MM.1S (cell line): ENCODE measurements around the gene RABL3.

Experiments used
- DNase-seq: peaks from one replicate; pipeline ENCODE4 v3.0.0-alpha.2; 2015
- H2AFZ ChIP-seq: fragments of 300-600 bp; sonication (generic); 2 replicates; pipeline ENCODE4 v1.6.0; 2016; ENCODE audit warnings: antibody characterized with exemption, low read length
- H3F3A ChIP-seq: fragments of 300-600 bp; sonication (generic); 2 replicates; pipeline ENCODE4 v1.6.1; 2016; ENCODE audit warnings: mild to moderate bottlenecking, antibody characterized with exemption, low read length, moderate library complexity, mixed read lengths; ENCODE audit not compliant: insufficient read depth
- H3K27ac ChIP-seq: fragments of 300-600 bp; sonication (generic); 2 replicates; pipeline ENCODE4 v1.5.1; 2016; ENCODE audit warnings: mild to moderate bottlenecking, low read length
- H3K27me3 ChIP-seq: fragments of 300-600 bp; sonication (generic); replicated peaks from 2 replicates; pipeline ENCODE4 v1.6.0; 2016; ENCODE audit warnings: low read length; ENCODE audit not compliant: insufficient read depth
- H3K36me3 ChIP-seq: fragments of 300-600 bp; sonication (generic); replicated peaks from 2 replicates; pipeline ENCODE4 v1.6.1; 2016; ENCODE audit warnings: mild to moderate bottlenecking, low read length, mixed read lengths; ENCODE audit not compliant: insufficient read depth
- H3K4me1 ChIP-seq: fragments of 300-600 bp; sonication (generic); 2 replicates; pipeline ENCODE4 v1.6.1; 2016; ENCODE audit warnings: low read length, mixed read lengths
- H3K4me2 ChIP-seq: fragments of 300-600 bp; sonication (generic); 2 replicates; pipeline ENCODE4 v1.6.0; 2016; ENCODE audit warnings: low read depth, low read length
- H3K4me3 ChIP-seq: fragments of 300-600 bp; sonication (generic); 2 replicates; pipeline ENCODE4 v1.5.1; 2016; ENCODE audit warnings: low read length, mixed read lengths
- H3K79me2 ChIP-seq: fragments of 300-600 bp; sonication (generic); 2 replicates; pipeline ENCODE4 v1.6.1; 2016; ENCODE audit warnings: mixed run types, low read length, mixed read lengths
- H3K9ac ChIP-seq: fragments of 300-600 bp; sonication (generic); 2 replicates; pipeline ENCODE4 v1.6.1; 2016; ENCODE audit warnings: low read length, mixed read lengths
- H3K9me2 ChIP-seq: fragments of 300-600 bp; sonication (generic); replicated peaks from 2 replicates; pipeline ENCODE4 v1.6.1; 2016; ENCODE audit warnings: mild to moderate bottlenecking, low read length, mixed read lengths; ENCODE audit not compliant: insufficient read depth
- H3K9me3 ChIP-seq: fragments of 300-600 bp; sonication (generic); replicated peaks from 2 replicates; pipeline ENCODE4 v1.6.1; 2016; ENCODE audit warnings: mild to moderate bottlenecking, low read length, mixed read lengths; ENCODE audit not compliant: insufficient read depth
- H4K20me1 ChIP-seq: fragments of 300-600 bp; sonication (generic); 2 replicates; pipeline ENCODE4 v1.6.1; 2016; ENCODE audit warnings: mild to moderate bottlenecking, low read length, moderate library complexity, mixed read lengths; ENCODE audit not compliant: insufficient read depth
- EZH2 ChIP-seq: fragments of 300-600 bp; sonication (generic); optimal IDR thresholded peaks from 2 replicates; pipeline ENCODE3; 2017; ENCODE audit warnings: low read depth, mild to moderate bottlenecking, antibody characterized with exemption, low read length, mixed read lengths
- EZH2phosphoT487 ChIP-seq: fragments of 300-600 bp; sonication (generic); IDR thresholded peaks from 2 replicates; pipeline ENCODE4 v1.6.1; 2018; ENCODE audit warnings: antibody characterized with exemption, low read length
- TF ChIP-seq, protein P1 (sequence below): fragments of 300-600 bp; sonication (generic); IDR thresholded peaks from 2 replicates; pipeline ENCODE4 v1.5.1; 2016; ENCODE audit warnings: antibody characterized with exemption, low read length, mixed read lengths

The RABL3 gene

GRCh38 chr3:120646771-120647432 is 95.4 kb downstream of the RABL3 start:
- Histone ChIP-seq H3K9me3 (no peaks in the 10 kb centered on the region), H3K27ac (no peak overlapping the region), H3K9ac (no peak overlapping the region), H3F3A (no peaks in the 10 kb centered on the region), H3K79me2 (no peaks in the 10 kb centered on the region), H3K4me2 (no peak overlapping the region), H4K20me1 (no peaks in the 10 kb centered on the region), H3K36me3 (no peaks in the 10 kb centered on the region), H3K4me1 (no peaks in the 10 kb centered on the region), H3K27me3 (no peaks in the 10 kb centered on the region), H3K4me3 (no peak overlapping the region), H2AFZ (no peak overlapping the region), H3K9me2 (no peaks in the 10 kb centered on the region)
- DNase-seq = no peak
- no peak for TF ChIP-seq EZH2
- TF ChIP-seq, protein P1, sequence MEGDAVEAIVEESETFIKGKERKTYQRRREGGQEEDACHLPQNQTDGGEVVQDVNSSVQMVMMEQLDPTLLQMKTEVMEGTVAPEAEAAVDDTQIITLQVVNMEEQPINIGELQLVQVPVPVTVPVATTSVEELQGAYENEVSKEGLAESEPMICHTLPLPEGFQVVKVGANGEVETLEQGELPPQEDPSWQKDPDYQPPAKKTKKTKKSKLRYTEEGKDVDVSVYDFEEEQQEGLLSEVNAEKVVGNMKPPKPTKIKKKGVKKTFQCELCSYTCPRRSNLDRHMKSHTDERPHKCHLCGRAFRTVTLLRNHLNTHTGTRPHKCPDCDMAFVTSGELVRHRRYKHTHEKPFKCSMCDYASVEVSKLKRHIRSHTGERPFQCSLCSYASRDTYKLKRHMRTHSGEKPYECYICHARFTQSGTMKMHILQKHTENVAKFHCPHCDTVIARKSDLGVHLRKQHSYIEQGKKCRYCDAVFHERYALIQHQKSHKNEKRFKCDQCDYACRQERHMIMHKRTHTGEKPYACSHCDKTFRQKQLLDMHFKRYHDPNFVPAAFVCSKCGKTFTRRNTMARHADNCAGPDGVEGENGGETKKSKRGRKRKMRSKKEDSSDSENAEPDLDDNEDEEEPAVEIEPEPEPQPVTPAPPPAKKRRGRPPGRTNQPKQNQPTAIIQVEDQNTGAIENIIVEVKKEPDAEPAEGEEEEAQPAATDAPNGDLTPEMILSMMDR = no peak
- TF ChIP-seq EZH2phosphoT487 = no peak

GRCh38 chr3:120645083-120645845 is 97.1 kb downstream of the RABL3 start:
- Histone ChIP-seq H3K27ac (no peak overlapping the region), H3K36me3 (no peaks in the 10 kb centered on the region), H2AFZ (no peak overlapping the region), H3K9me3 (no peaks in the 10 kb centered on the region), H3K9me2 (no peaks in the 10 kb centered on the region), H3F3A (no peaks in the 10 kb centered on the region), H3K4me2 (no peak overlapping the region), H3K9ac (no peak overlapping the region), H3K79me2 (no peaks in the 10 kb centered on the region), H4K20me1 (no peaks in the 10 kb centered on the region), H3K4me1 (no peaks in the 10 kb centered on the region), H3K4me3 (no peak overlapping the region), H3K27me3 (no peaks in the 10 kb centered on the region)
- no peak for DNase-seq
- TF ChIP-seq, protein P1 = no peak
- TF ChIP-seq EZH2phosphoT487 (no peak), EZH2 (no peak)

DNA sequence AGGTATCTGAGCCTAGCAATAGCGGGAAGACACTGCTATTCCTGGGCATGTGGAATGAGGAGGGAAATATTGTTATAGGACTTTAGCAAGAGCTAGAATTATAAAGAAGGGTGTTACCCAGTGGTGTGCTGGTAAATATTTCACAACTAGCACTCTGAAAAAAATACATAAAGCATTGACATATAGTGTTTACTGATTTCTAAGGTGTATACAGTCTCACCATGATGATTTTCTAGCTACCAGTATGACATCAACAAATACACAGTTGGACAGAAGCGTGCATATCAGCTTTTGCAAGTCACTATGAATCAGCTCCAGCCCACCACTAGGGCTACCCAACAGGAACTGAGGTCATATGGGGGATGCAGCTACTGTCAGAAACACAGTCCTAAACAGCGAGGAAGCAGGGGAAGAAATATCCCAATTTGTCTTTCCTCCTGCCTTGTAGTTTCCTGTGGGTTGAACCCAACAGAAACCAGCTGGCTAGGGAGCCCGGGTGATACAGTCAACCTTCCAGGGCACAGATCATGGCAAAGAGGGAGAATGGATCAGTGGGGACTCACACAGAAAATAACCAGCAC is 99.9 kb downstream of the RABL3 start:
- Histone ChIP-seq H3K9me2 (no peaks in the 10 kb centered on the region), H3K9ac (no peak overlapping the region), H3F3A (no peaks in the 10 kb centered on the region), H3K79me2 (no peaks in the 10 kb centered on the region), H3K36me3 (no peaks in the 10 kb centered on the region), H3K4me2 (no peak overlapping the region), H3K4me1 (no peaks in the 10 kb centered on the region), H2AFZ (no peak overlapping the region), H4K20me1 (no peaks in the 10 kb centered on the region), H3K27me3 (no peaks in the 10 kb centered on the region), H3K27ac (no peak overlapping the region), H3K9me3 (no peaks in the 10 kb centered on the region), H3K4me3 (no peak overlapping the region)
- TF ChIP-seq, protein P1 = no peak
- no peak for TF ChIP-seq EZH2phosphoT487
- TF ChIP-seq EZH2 = no peak
- DNase-seq = no peak
